GM12892 (cell line): ENCODE data around the gene LHX3.

Experiments used
- DNase-seq: peaks from one replicate; pipeline ENCODE4 v3.0.0; 2011; ENCODE audit not compliant: insufficient read length
- FAIRE-seq: peaks from 2 replicates; lab custom pipeline; 2011; peaks lifted over from hg19 to GRCh38; lab: Jason Lieb, UNC
- POLR2A ChIP-seq: IDR thresholded peaks from 2 replicates; pipeline ENCODE4 v1.6.1; 2011; ENCODE audit warnings: low read depth, low read length, control low read depth
- POLR2AphosphoS5 ChIP-seq: IDR thresholded peaks from 2 replicates; pipeline ENCODE4 v1.6.1; 2011; ENCODE audit warnings: low read depth, low read length, control low read depth
- TAF1 ChIP-seq: IDR thresholded peaks from 2 replicates; pipeline ENCODE4 v1.6.1; 2011; ENCODE audit warnings: low read depth, mild to moderate bottlenecking, control low read depth, low read length, borderline replicate concordance

The LHX3 gene

GRCh38 chr9:136193127-136193890 is 11.6 kb downstream of the LHX3 start:
- no peak for TF ChIP-seq POLR2AphosphoS5
- DNase-seq (no peak), FAIRE-seq (no peak)

DNA sequence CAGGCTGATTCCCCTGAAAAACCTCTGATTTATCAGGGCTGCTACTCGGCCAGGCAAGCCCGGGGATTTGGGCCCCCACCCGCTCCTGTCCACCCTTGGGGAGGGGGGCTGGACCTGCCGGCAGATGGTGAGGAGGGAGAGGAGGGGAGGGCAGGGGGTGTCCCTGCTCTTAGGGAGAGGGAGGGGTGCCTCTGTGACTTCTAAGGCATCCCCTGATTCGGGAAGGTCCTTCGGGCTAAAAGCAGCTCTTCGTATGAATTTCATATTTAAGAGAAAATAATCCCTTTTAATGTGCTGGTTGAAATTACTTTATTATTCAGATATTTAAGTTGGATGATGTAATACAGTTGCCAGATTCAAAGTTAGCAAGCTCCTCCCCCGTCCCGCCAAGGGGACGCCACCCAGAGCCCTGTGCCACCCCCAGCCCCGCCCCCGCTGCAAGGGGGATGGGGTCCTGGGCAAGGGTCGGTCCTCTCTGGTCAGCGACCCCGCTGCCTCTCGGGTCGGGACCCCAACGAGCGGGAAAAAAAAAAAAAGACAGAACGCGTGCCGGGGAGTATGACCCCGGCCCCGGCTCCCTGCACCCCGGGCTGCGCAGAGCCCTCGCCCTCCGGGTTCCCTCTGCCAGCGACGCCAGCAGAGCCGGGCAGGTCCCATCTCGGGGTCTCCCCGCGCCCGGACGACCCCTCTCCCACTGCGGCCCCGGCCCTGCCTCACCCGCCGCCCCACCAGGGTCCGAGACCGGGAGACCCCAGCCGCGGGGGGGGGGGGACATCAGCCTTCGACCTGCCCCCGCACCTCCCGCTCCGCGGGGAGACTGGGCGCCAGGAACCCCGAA is 12.4 kb downstream of the LHX3 start:
- TF ChIP-seq TAF1, result no peak
- no peak for TF ChIP-seq POLR2A
- no peak for TF ChIP-seq POLR2AphosphoS5
- no peak for FAIRE-seq
- no peak for DNase-seq

GRCh38 chr9:136191960-136192286 is 13.0 kb downstream of the LHX3 start:
- FAIRE-seq, result no peak
- no peak for DNase-seq
- TF ChIP-seq POLR2A (no peak), POLR2AphosphoS5 (no peak), TAF1 (no peak)

DNA sequence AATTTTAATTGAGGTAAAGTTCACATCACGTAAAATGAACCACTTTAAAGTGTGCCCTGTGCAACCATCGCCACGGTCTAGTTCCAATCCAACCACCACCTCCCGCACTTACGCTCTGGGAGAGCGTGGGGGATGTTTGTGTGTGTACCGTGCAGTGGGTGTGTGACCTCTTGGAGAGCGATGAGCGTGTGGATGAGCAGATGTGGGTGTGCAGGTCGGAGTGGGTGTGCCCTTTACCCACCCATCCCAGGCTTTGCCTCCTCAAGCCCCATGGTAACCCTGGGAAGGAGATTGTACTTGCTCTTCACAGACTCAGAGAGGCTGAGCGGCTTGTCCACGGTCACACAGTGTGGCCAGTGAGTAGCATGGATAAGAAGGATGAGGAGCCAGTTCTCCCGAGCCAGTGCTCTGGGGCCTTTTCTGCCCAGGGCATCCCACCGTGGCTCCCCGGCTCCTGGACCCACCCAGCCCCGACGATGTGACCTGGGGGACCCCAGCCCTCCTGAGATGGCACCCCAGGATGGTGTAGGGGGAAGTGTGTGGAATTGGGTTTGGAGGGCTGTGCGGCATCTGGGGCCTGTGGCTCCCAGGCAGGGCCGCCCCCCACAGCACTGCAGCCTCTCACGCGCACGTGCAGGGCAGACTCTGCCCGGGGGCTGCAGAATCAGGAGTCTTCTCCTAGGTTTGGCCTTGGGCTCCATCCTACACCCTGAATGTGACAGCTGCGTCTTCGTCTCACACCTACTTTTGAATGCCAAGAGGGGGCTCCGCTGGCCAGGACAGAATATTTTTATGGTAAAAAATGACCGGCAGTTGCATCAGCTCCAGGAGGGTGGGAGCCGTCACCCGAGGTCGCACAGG is 13.6 kb downstream of the LHX3 start:
- FAIRE-seq, result no peak
- TF ChIP-seq POLR2A (no peak), TAF1 (no peak), POLR2AphosphoS5 (no peak)
- no peak for DNase-seq

GRCh38 chr9:136190656-136191055 is 14.3 kb downstream of the LHX3 start:
- no peak for DNase-seq
- FAIRE-seq, result no peak
- TF ChIP-seq TAF1 (no peak), POLR2AphosphoS5 (no peak), POLR2A (no peak)

DNA sequence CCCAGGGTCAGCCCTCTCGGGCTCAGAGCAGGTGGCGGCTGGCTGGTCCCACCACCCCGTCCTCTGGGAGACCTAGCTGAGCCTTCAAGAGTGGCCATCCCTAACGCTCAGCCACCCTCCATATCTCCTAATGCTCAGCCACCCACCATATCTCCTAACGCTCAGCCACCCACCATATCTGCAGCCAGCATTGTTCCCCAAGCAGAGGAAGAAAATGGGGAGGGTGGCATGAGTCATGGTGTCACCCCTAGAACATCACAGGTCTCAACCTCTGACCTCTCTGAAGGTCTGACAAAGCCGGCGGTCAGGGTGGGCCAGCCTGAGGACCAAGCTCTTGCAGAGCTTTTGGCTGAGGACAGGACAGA is 14.7 kb downstream of the LHX3 start:
- TF ChIP-seq POLR2AphosphoS5 (no peak), TAF1 (no peak), POLR2A (no peak)
- FAIRE-seq, result no peak

GRCh38 chr9:136189394-136190236 is 15.3 kb downstream of the LHX3 start:
- FAIRE-seq (no peak), DNase-seq (no peak)
- TF ChIP-seq POLR2A, result no peak
- TF ChIP-seq TAF1, result no peak
- TF ChIP-seq POLR2AphosphoS5, result no peak

More for the DNA sequence above, 14.7 kb downstream of the LHX3 start:
- DNase-seq, result no peak

GRCh38 chr9:136187683-136188586 is 17.0 kb downstream of the LHX3 start:
- FAIRE-seq (no peak), DNase-seq (no peak)
- no peak for TF ChIP-seq POLR2AphosphoS5
- no peak for TF ChIP-seq POLR2A
- no peak for TF ChIP-seq TAF1

DNA sequence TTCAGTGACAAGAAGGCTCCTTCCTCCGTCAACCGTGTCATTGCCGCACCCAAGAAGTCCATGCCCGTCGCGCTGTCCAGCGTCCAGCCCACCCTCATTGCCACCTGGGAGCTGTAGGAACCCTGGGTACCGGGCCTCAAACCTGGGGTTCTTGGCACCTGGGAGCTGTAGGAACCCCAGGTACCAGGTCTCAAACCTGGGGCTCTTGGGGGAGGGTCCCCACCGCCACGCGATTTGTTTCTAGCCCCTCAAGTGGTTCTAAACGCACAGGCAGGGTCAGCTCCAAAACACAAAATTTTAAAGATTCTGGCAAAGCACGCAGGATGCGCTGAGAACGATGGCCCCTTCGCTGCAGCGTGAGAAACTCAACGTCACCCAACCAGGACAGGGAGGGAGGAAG is 17.7 kb downstream of the LHX3 start:
- no peak for DNase-seq
- FAIRE-seq, result no peak
- TF ChIP-seq POLR2AphosphoS5, result no peak
- no peak for TF ChIP-seq TAF1
- no peak for TF ChIP-seq POLR2A

DNA sequence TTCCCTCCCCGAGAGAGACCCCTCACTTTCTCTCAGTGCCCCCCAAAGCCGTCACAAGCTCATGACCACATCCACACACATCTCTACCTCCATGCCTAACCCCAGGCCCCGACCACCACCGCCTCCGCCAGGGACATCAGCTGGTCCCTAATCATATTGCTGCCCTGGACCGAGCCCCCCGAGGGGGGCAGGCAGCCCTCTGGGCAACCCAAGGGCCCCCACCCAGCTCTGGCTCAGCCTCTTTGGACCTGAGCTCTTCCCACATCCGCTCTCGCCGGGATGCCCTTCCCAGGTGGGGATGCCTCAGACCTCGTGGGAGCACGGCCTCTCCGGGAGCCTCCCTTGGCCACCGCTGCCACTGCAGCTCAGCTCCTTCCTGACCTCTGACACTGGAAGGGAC is 18.5 kb downstream of the LHX3 start:
- no peak for FAIRE-seq
- DNase-seq, result no peak
- TF ChIP-seq POLR2AphosphoS5 (no peak), POLR2A (no peak), TAF1 (no peak)
